Lower leg skin (tissue), 4 donors: ENCODE measurements around the gene ADGRG3. TPM values are rescaled to one million over a fixed set of nuclear protein-coding genes. Genes with fewer than 3 reads are reported as not detected.
A peak's percentile ranks its signal among the peaks of the same experiment; 100 is the strongest.
"Not testable (repeated sequence)": the region's sequence is repeated elsewhere in the genome, so short reads cannot be mapped to it uniquely, and the experiment has no call there.

Experiments
- DNase-seq, 2 donors: peaks; one replicate each; pipeline ENCODE4 v3.0.0-alpha.2; 2019; ENCODE audit warnings: low spot score in 2 of 2
- H3K4me3 ChIP-seq: fragments of 200-600 bp; sonication (generic); 2 replicates; pipeline ENCODE4 v1.5.1; 2017; ENCODE audit warnings: mild to moderate bottlenecking, low read depth; ENCODE audit not compliant: poor library complexity, severe bottlenecking
- CTCF ChIP-seq, 3 donors: fragments of 450-650 bp; IDR thresholded peaks; one replicate each; pipeline ENCODE4 v1.5.1; 2016; ENCODE audit warnings: antibody characterized with exemption in 3 of 3, mild to moderate bottlenecking in 3 of 3, moderate library complexity in 2 of 3
- POLR2A ChIP-seq, 2 donors: fragments of 450-650 bp; IDR thresholded peaks; one replicate each; pipeline ENCODE4 v1.6.1; 2016 to 2017; ENCODE audit warnings: antibody characterized with exemption in 2 of 2, mild to moderate bottlenecking in 1 of 2, moderate library complexity in 1 of 2
- WGBS, 2 donors: methylation state at CpG; one replicate each; pipeline ENCODE4 v1.1.5; 2018; 5-methylcytosine and 5-hydroxymethylcytosine counted together
- intact Hi-C: fragments of 100-400 bp; cut with DNase I; formaldehyde crosslinking; loops from one replicate; pipeline ENCODE4 v1.15.0; 2023; ENCODE audit warnings: low total_unique reads
- total RNA-seq, 4 donors: library from RNA; depleted of rRNA; stranded (reverse); fragments of >200 nt; gene quantifications; one replicate each; pipeline ENCODE4 v1.1.0, GENCODE V29; 2016

Gene ADGRG3
- total RNA-seq, 4 donors from 2014 or later: 0.25 to 7.3 (median 1.1) TPM

DNA sequence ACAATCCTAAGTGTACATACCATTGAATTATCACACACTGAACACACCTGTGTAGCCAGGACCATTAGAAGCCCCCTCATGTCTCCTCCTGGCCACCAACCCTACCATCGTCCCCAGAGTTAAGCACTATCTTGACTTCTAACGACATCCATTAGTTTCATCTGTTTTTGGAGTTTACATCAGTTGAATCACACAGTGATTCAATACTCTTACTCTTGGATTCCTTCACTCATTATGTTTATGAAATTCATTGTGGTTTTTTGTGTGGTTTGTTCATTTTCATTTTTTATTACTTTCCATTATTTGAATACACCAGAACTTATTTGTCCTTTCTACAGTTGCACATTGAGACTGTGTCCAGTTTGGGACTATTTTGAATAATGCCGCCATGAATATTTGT is 40.1 kb downstream of the ADGRG3 start:
- TF ChIP-seq POLR2A (IDR thresholded peaks at IDR 0.05) (no peak), CTCF (IDR thresholded peaks at IDR 0.05) (no peak)
- 93 to 95% methylated on average over 3 of the region's 3 CpGs for WGBS, 2 donors
- DNase-seq: no peak
- H3K4me3 ChIP-seq: no peak overlapping the region
- intact Hi-C loops: no loop called here

GRCh38 chr16:57709663-57710062 is 41.6 kb downstream of the ADGRG3 start:
- 93 to 95% methylated on average over 3 of the region's 3 CpGs for WGBS, 2 donors
- TF ChIP-seq CTCF (IDR thresholded peaks at IDR 0.05): no peak
- no peak for TF ChIP-seq POLR2A (IDR thresholded peaks at IDR 0.05)
- no peak overlapping the region for H3K4me3 ChIP-seq
- peak in 1 of 2 donors; percentile 21 for DNase-seq
- intact Hi-C loops: no loop called here

DNA sequence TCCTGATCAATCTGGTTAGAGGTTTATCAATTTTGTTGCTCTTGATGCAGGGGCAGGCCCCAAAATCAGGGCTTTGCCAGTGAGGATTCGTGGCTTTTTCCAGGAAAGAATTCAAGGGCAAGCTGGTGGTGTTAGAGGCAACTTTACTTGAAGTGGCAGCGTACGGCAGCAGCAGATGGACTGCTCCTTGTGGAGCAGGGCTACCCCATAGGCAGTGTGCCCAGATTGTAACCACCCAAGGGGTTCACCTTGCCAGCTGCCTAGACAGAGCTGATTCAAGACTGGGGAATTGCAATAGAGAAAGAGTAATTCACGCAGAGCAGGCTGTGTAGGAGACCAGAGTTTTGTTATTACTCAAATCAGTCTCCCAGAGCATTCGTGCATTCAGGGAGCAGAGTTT is 43.2 kb downstream of the ADGRG3 start:
- intact Hi-C loops: no loop called here
- no peak for TF ChIP-seq CTCF (IDR thresholded peaks at IDR 0.05)
- no peak for TF ChIP-seq POLR2A (IDR thresholded peaks at IDR 0.05)
- peak in 1 of 2 donors; percentile 40 for DNase-seq
- H3K4me3 ChIP-seq: no peak overlapping the region
- 74 to 76% methylated on average over 5 of the region's 5 CpGs for WGBS, 2 donors

- 90 to 95% methylated on average over 3 of the region's 3 CpGs for WGBS, 2 donors
- TF ChIP-seq POLR2A (IDR thresholded peaks at IDR 0.05) (no peak), CTCF (IDR thresholded peaks at IDR 0.05) (no peak)
- DNase-seq: no peak
- intact Hi-C loops: no loop called here
- no peak overlapping the region for H3K4me3 ChIP-seq
Measured at GRCh38 chr16:57711993-57712392, 43.9 kb downstream of the ADGRG3 start.

- 58 to 60% methylated on average over 6 of the region's 6 CpGs for WGBS, 2 donors
- H3K4me3 ChIP-seq, intact Hi-C loops: not testable (repeated sequence)
- DNase-seq: peak in 1 of 2 donors; percentile 5
Measured at GRCh38 chr16:57712569-57712968, 44.5 kb downstream of the ADGRG3 start.

DNA sequence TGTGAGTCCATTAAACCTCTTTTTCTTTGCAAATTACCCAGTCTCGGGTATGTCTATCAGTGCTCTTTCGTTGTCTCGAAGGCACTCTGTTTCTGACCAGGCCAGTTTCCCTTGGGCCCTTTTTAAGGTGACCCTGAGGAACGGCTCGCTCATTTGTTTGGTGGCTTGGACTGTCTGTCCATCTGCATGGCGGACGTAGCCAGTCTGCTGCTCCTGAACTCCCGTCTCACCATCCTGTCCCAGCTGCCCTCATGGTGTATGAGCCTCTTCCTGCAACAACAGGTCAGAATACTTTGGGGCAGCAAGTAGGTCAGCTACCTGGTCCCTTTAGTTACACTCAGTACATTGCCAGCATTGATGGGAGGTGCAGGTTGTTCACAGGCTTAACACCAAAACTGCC is 45.5 kb downstream of the ADGRG3 start:
- DNase-seq: peak in 1 of 2 donors; percentile 26
- H3K4me3 ChIP-seq: no peak overlapping the region
- TF ChIP-seq CTCF (IDR thresholded peaks at IDR 0.05): no peak
- no peak for TF ChIP-seq POLR2A (IDR thresholded peaks at IDR 0.05)
- intact Hi-C loops: no loop called here
- 87 to 96% methylated on average over 8 of the region's 8 CpGs for WGBS, 2 donors
